ENCODE results near the gene THADA. TPM values are rescaled to one million over a fixed set of nuclear protein-coding genes. Genes with fewer than 3 reads are reported as not detected.

THADA gene
- polyA plus RNA-seq, 3 donors: 7.3 to 11.2 (median 9.7) TPM

DNA sequence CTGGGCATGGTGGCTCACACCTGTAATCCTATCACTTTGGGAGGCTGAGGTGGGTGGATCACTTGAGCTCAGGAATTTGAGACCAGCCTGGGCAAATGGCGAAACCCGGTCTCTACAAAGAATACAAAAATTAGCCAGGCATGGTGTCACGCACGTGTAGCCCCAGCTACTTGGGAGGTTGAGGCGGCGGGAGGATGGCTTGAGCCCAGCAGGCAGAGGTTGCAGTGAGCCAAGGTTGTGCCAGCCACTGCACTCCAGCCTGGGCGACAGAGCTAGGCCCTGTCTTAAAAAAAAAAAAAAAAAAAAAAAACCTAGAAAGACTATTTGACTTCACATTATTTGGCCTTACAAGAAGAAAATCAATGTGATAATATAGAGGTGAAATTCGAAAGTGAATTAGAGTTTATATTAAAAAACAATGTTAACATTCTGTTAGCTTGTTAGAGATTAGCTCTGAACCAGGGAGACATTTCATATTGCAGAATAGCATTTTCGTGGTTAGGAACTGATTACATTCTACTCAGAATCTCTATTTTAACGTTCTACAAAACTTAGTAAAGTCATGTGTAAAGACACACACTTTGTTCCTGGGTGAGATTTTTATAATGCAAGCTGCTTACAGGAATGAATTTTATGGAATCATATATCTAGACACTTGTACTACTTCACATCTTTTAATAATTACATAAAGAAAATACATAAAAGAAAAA is 120.5 kb downstream of the THADA start:
- Histone ChIP-seq H4K20me1 (ENCODE audit: insufficient read depth, low read length) (no peaks in the 10 kb centered on the region), H3K9me3 (replicated peaks in 1 of 2; ENCODE audit: control insufficient read depth in 1 of 2, insufficient read depth in 1 of 2, low read length in 2 of 2) (no peaks in the 10 kb centered on the region), H3K36me3 (replicated peaks in 1 of 2; ENCODE audit: control insufficient read depth in 1 of 2, insufficient read depth in 2 of 2, low read length in 2 of 2) (peaks cover 0 to 9% of the 10 kb centered on the region in 2 donors), H3K4me2 (replicated peaks; ENCODE audit: extremely low read depth, low read length, poor library complexity, severe bottlenecking) (no peak overlapping the region), H3K27ac (ENCODE audit: low read depth in 1 of 2, low read length in 2 of 2) (no peak overlapping the region), H2AFZ (ENCODE audit: insufficient read depth, low read depth, low read length, poor library complexity, severe bottlenecking) (no peak overlapping the region), H3K4me3 (replicated peaks in 1 of 3; ENCODE audit: low read depth in 2 of 3, low read length in 3 of 3) (no peak overlapping the region), H3K4me1 (ENCODE audit: control insufficient read depth in 1 of 2, insufficient read depth in 2 of 2, low read length in 2 of 2) (no peaks in the 10 kb centered on the region), H3K79me2 (ENCODE audit: insufficient read depth, low read length) (no peaks in the 10 kb centered on the region), H3K27me3 (ENCODE audit: control insufficient read depth in 2 of 2, insufficient read depth in 2 of 2, low read length in 2 of 2) (no peaks in the 10 kb centered on the region), H3K9ac (ENCODE audit: insufficient read depth, low read length, poor library complexity, severe bottlenecking) (no peak overlapping the region)
- intact Hi-C loops (cut with micrococcal nuclease): no loop called here
- H3K4me3 Mint-ChIP-seq: no peak overlapping the region
- DNase-seq: no peak
- no peak overlapping the region for H3K27ac Mint-ChIP-seq
- H3K36me3 Mint-ChIP-seq: peaks cover 30 to 32% of the 10 kb centered on the region in 2 donors
- H3K4me1 Mint-ChIP-seq: peaks cover 7% of the 10 kb centered on the region
- H3K27me3 Mint-ChIP-seq (ENCODE audit: low read depth in 3 of 3): peaks cover 0 to 2% (median 0%) of the 10 kb centered on the region in 3 donors
- TF ChIP-seq, protein P1, sequence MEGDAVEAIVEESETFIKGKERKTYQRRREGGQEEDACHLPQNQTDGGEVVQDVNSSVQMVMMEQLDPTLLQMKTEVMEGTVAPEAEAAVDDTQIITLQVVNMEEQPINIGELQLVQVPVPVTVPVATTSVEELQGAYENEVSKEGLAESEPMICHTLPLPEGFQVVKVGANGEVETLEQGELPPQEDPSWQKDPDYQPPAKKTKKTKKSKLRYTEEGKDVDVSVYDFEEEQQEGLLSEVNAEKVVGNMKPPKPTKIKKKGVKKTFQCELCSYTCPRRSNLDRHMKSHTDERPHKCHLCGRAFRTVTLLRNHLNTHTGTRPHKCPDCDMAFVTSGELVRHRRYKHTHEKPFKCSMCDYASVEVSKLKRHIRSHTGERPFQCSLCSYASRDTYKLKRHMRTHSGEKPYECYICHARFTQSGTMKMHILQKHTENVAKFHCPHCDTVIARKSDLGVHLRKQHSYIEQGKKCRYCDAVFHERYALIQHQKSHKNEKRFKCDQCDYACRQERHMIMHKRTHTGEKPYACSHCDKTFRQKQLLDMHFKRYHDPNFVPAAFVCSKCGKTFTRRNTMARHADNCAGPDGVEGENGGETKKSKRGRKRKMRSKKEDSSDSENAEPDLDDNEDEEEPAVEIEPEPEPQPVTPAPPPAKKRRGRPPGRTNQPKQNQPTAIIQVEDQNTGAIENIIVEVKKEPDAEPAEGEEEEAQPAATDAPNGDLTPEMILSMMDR (IDR thresholded peaks at IDR 0.05): no peak
- H3K9me3 Mint-ChIP-seq: no peaks in the 10 kb centered on the region
- WGBS (ENCODE audit: insufficient coverage): 97% methylated on average over 6 of the region's 10 CpGs

DNA sequence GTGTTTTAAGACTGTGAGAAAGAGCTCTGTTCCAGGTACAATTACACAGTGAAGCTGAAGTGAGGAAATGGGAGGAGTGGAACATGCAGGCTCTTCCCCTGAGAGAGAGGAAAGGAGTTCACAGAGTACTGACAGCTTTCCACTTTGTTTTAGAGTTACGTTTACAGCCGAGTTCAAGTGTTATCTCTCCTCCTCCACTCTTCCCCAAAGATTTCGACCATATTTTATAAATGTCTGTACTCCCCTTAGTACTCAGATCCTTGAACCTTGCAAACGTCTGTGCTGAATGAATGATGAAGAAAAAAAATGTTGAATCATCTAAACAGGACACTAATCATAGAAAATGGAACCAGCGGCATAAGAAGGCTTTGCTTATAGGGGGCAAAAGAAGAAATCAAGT is 121.6 kb downstream of the THADA start:
- no peaks in the 10 kb centered on the region for H3K9me3 ChIP-seq (replicated peaks in 1 of 2; ENCODE audit: control insufficient read depth in 1 of 2, insufficient read depth in 1 of 2, low read length in 2 of 2)
- Mint-ChIP-seq H3K4me3 (no peak overlapping the region), H3K36me3 (peaks cover 25 to 26% of the 10 kb centered on the region in 2 donors), H3K27ac (no peak overlapping the region), H3K4me1 (peaks cover 7% of the 10 kb centered on the region), H3K27me3 (ENCODE audit: low read depth in 3 of 3) (peaks cover 0 to 2% (median 0%) of the 10 kb centered on the region in 3 donors), H3K9me3 (no peaks in the 10 kb centered on the region)
- H3K27ac ChIP-seq (ENCODE audit: low read depth in 1 of 2, low read length in 2 of 2): no peak overlapping the region
- H3K36me3 ChIP-seq (replicated peaks in 1 of 2; ENCODE audit: control insufficient read depth in 1 of 2, insufficient read depth in 2 of 2, low read length in 2 of 2): peaks cover 0 to 9% of the 10 kb centered on the region in 2 donors
- no peaks in the 10 kb centered on the region for H3K79me2 ChIP-seq (ENCODE audit: insufficient read depth, low read length)
- H4K20me1 ChIP-seq (ENCODE audit: insufficient read depth, low read length): no peaks in the 10 kb centered on the region
- no peaks in the 10 kb centered on the region for H3K4me1 ChIP-seq (ENCODE audit: control insufficient read depth in 1 of 2, insufficient read depth in 2 of 2, low read length in 2 of 2)
- H3K4me3 ChIP-seq (replicated peaks in 1 of 3; ENCODE audit: low read depth in 2 of 3, low read length in 3 of 3): no peak overlapping the region
- H3K9ac ChIP-seq (ENCODE audit: insufficient read depth, low read length, poor library complexity, severe bottlenecking): no peak overlapping the region
- no CpG with 5 or more reads among the region's 5 CpGs for WGBS (ENCODE audit: insufficient coverage)
- no peak for DNase-seq
- TF ChIP-seq, protein P1 (IDR thresholded peaks at IDR 0.05): no peak
- H3K4me2 ChIP-seq (replicated peaks; ENCODE audit: extremely low read depth, low read length, poor library complexity, severe bottlenecking): no peak overlapping the region
- H3K27me3 ChIP-seq (ENCODE audit: control insufficient read depth in 2 of 2, insufficient read depth in 2 of 2, low read length in 2 of 2): no peaks in the 10 kb centered on the region
- H2AFZ ChIP-seq (ENCODE audit: insufficient read depth, low read depth, low read length, poor library complexity, severe bottlenecking): no peak overlapping the region
- intact Hi-C loops (cut with micrococcal nuclease): no loop called here

Measured in CD14-positive monocyte (primary cell).